ENCODE results near the gene RALGPS2. TPM values are rescaled to one million over a fixed set of nuclear protein-coding genes. Genes with fewer than 3 reads are reported as not detected.
"Not testable (repeated sequence)": the region's sequence is repeated elsewhere in the genome, so short reads cannot be mapped to it uniquely, and the experiment has no call there.

The RALGPS2 gene
- polyA plus RNA-seq, 3 donors, result 31.8 to 38.9 (median 33.4) TPM

- no peak for DNase-seq (ENCODE audit: extremely low read depth in 1 of 11, low read depth in 9 of 11, low spot score in 4 of 11)
Measured at GRCh38 chr1:178706432-178706831, 18.6 kb upstream of the RALGPS2 start.

- DNase-seq (ENCODE audit: extremely low read depth in 1 of 11, low read depth in 9 of 11, low spot score in 4 of 11), result no peak
Measured at GRCh38 chr1:178713259-178713658, 11.8 kb upstream of the RALGPS2 start.

GRCh38 chr1:178714453-178714852, 10.6 kb upstream of the RALGPS2 start:
- no peak for DNase-seq (ENCODE audit: extremely low read depth in 1 of 11, low read depth in 9 of 11, low spot score in 4 of 11)

- no peak for DNase-seq (ENCODE audit: extremely low read depth in 1 of 11, low read depth in 9 of 11, low spot score in 4 of 11)
Measured at GRCh38 chr1:178716111-178716510, 8.9 kb upstream of the RALGPS2 start.

GRCh38 chr1:178718520-178718919, 6.5 kb upstream of the RALGPS2 start:
- no peak for DNase-seq (ENCODE audit: extremely low read depth in 1 of 11, low read depth in 9 of 11, low spot score in 4 of 11)

GRCh38 chr1:178723546-178723945, 1.5 kb upstream of the RALGPS2 start:
- DNase-seq (ENCODE audit: extremely low read depth in 1 of 11, low read depth in 9 of 11, low spot score in 4 of 11), result no peak

- DNase-seq (ENCODE audit: extremely low read depth in 1 of 11, low read depth in 9 of 11, low spot score in 4 of 11), result peak in 2 of 11 donors; percentile 18 to 30
Measured at GRCh38 chr1:178724376-178724727, 692 bp upstream of the RALGPS2 start.

GRCh38 chr1:178725466-178726086, 532 bp downstream of the RALGPS2 start:
- DNase-seq (ENCODE audit: extremely low read depth in 1 of 11, low read depth in 9 of 11, low spot score in 4 of 11), result peak in 7 of 11 donors; percentile 6 to 41 (median 24)

GRCh38 chr1:178726087-178726517, 1.1 kb downstream of the RALGPS2 start:
- DNase-seq (ENCODE audit: extremely low read depth in 1 of 11, low read depth in 9 of 11, low spot score in 4 of 11), result peak in 10 of 11 donors; percentile 56 to 86 (median 68)

- DNase-seq (ENCODE audit: extremely low read depth in 1 of 11, low read depth in 9 of 11, low spot score in 4 of 11), result peak in 1 of 11 donors; percentile 15
Measured at GRCh38 chr1:178726545-178726944, 1.5 kb downstream of the RALGPS2 start.

GRCh38 chr1:178727014-178727895, 2.2 kb downstream of the RALGPS2 start:
- no peak for DNase-seq (ENCODE audit: extremely low read depth in 1 of 11, low read depth in 9 of 11, low spot score in 4 of 11)

- DNase-seq (ENCODE audit: extremely low read depth in 1 of 11, low read depth in 9 of 11, low spot score in 4 of 11), result no peak
Measured at GRCh38 chr1:178733972-178734371, 8.9 kb downstream of the RALGPS2 start.

- DNase-seq (ENCODE audit: extremely low read depth in 1 of 11, low read depth in 9 of 11, low spot score in 4 of 11), result no peak
Measured at GRCh38 chr1:178738780-178739179, 13.7 kb downstream of the RALGPS2 start.

GRCh38 chr1:178739285-178740045, 14.4 kb downstream of the RALGPS2 start:
- DNase-seq (ENCODE audit: extremely low read depth in 1 of 11, low read depth in 9 of 11, low spot score in 4 of 11), result no peak

GRCh38 chr1:178740491-178740890, 15.4 kb downstream of the RALGPS2 start:
- no peak for DNase-seq (ENCODE audit: extremely low read depth in 1 of 11, low read depth in 9 of 11, low spot score in 4 of 11)

- DNase-seq (ENCODE audit: extremely low read depth in 1 of 11, low read depth in 9 of 11, low spot score in 4 of 11), result no peak
Measured at GRCh38 chr1:178740924-178741323, 15.9 kb downstream of the RALGPS2 start.

- no peak for DNase-seq (ENCODE audit: extremely low read depth in 1 of 11, low read depth in 9 of 11, low spot score in 4 of 11)
Measured at GRCh38 chr1:178743801-178744200, 18.8 kb downstream of the RALGPS2 start.

- no peak for DNase-seq (ENCODE audit: extremely low read depth in 1 of 11, low read depth in 9 of 11, low spot score in 4 of 11)
Measured at GRCh38 chr1:178745260-178745659, 20.2 kb downstream of the RALGPS2 start.

- no peak for DNase-seq (ENCODE audit: extremely low read depth in 1 of 11, low read depth in 9 of 11, low spot score in 4 of 11)
Measured at GRCh38 chr1:178746345-178746744, 21.3 kb downstream of the RALGPS2 start.

- DNase-seq (ENCODE audit: extremely low read depth in 1 of 11, low read depth in 9 of 11, low spot score in 4 of 11), result not testable (repeated sequence)
Measured at GRCh38 chr1:178747361-178747760, 22.3 kb downstream of the RALGPS2 start.
